Cardiac muscle cell (in vitro differentiated cells and primary cell): Measurements from ENCODE around the gene TMEM192. TPM values are rescaled to one million over a fixed set of nuclear protein-coding genes. Genes with fewer than 3 reads are reported as not detected.
"Not testable (repeated sequence)": the region's sequence is repeated elsewhere in the genome, so short reads cannot be mapped to it uniquely, and the experiment has no call there.

Experiments used
- DNase-seq, 2 donors: peaks; one replicate each; pipeline versions ENCODE4 v3.0.0 to v3.0.0-alpha.2; 2010 to 2017; ENCODE audit warnings: low read depth in 1 of 2, low spot score in 1 of 2
- H3K27ac ChIP-seq: fragments of 200-600 bp; sonication (generic); 2 replicates; pipeline ENCODE4 v1.5.1; 2016
- H3K27me3 ChIP-seq: fragments of 200-600 bp; sonication (generic); 2 replicates; pipeline ENCODE4 v1.6.0; 2016; ENCODE audit warnings: control low read depth
- H3K36me3 ChIP-seq: fragments of 200-600 bp; sonication (generic); 2 replicates; pipeline ENCODE4 v1.5.1; 2016; ENCODE audit warnings: control low read depth
- H3K4me1 ChIP-seq: fragments of 200-600 bp; sonication (generic); 2 replicates; pipeline ENCODE4 v1.8.1; 2017; ENCODE audit warnings: low read depth, mild to moderate bottlenecking, mixed run types
- H3K4me3 ChIP-seq: fragments of 200-600 bp; sonication (generic); 2 replicates; pipeline ENCODE4 v1.5.1; 2016; ENCODE audit warnings: mild to moderate bottlenecking
- H3K9me3 ChIP-seq: fragments of 200-600 bp; sonication (generic); 2 replicates; pipeline ENCODE4 v1.5.1; 2017; ENCODE audit warnings: low read depth, mild to moderate bottlenecking, control low read depth
- polyA plus RNA-seq: library from polyadenylated mRNA; unstranded; fragments of >200 nt; fragmentation: Nextera tagmentation; extraction: Ambion mirVana; gene quantifications from 2 replicates; pipeline ENCODE4 v1.2.1, GENCODE V29; 2016
- total RNA-seq: library from RNA; depleted of rRNA; stranded (reverse); fragments of >200 nt; gene quantifications from 2 replicates; pipeline ENCODE4 v1.2.3, GENCODE V29; 2016
- TF ChIP-seq, protein P1 (sequence below): IDR thresholded peaks from 2 replicates; pipeline ENCODE4 v1.5.1; 2012; ENCODE audit warnings: low read depth, mild to moderate bottlenecking, low read length

The TMEM192 gene
- total and polyA plus RNA-seq, 2 experiments from 2014 or later, result 7.7 to 14.0 TPM

DNA sequence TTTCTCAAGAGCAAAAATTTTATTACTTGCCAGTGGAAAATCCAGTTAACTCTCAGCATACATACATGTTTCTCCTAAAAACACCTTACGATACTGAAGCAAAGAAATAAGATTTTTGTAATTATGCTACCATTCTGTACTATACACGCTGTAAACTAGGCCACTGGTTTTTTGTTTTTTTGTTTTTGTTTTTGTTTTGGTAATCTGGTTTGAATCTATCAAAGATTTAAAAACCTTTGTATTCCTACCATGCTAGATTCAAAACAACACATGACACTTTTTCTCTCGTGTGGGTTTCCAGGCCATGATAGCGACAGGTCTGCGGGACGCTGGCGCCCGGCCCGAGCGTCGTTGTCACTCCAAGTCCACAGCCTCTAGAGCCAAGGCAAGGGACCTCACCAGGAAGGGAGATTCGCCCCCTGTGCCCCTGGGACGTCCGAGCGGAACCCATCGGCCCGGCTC lies 723 bp downstream of the TMEM192 start:
- peak overlapping the region; percentile 64 for H3K4me3 ChIP-seq
- DNase-seq, result no peak
- no peaks in the 10 kb centered on the region for H3K27me3 ChIP-seq
- H3K9me3 ChIP-seq, result no peaks in the 10 kb centered on the region
- H3K36me3 ChIP-seq, result no peaks in the 10 kb centered on the region
- H3K27ac ChIP-seq, result peak overlapping the region; percentile 93
- peaks cover 3% of the 10 kb centered on the region for H3K4me1 ChIP-seq
- TF ChIP-seq, protein P1, sequence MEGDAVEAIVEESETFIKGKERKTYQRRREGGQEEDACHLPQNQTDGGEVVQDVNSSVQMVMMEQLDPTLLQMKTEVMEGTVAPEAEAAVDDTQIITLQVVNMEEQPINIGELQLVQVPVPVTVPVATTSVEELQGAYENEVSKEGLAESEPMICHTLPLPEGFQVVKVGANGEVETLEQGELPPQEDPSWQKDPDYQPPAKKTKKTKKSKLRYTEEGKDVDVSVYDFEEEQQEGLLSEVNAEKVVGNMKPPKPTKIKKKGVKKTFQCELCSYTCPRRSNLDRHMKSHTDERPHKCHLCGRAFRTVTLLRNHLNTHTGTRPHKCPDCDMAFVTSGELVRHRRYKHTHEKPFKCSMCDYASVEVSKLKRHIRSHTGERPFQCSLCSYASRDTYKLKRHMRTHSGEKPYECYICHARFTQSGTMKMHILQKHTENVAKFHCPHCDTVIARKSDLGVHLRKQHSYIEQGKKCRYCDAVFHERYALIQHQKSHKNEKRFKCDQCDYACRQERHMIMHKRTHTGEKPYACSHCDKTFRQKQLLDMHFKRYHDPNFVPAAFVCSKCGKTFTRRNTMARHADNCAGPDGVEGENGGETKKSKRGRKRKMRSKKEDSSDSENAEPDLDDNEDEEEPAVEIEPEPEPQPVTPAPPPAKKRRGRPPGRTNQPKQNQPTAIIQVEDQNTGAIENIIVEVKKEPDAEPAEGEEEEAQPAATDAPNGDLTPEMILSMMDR, result no peak

DNA sequence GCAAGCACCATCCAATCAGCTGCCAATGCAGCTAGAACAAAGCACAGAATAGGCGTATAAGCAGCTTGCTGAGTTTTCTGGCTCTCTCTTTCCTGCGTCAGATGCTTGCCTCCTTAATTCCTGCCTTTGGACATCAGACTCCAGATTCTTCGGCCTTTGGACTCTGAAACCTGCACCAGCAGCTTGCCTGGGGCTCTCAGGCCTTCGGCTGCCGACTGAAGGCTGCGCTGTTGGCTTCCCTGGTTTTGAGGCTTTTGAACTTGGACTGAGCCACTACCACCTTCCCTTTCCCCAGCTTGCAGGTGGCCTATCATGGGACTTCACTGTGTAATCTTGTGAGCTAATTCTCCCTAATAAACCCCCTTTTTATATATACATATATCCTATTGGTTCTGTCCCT lies 6.1 kb downstream of the TMEM192 start:
- Histone ChIP-seq H3K36me3 (peaks cover 5% of the 10 kb centered on the region), H3K9me3 (no peaks in the 10 kb centered on the region), H3K4me1 (no peaks in the 10 kb centered on the region), H3K27ac (no peak overlapping the region), H3K27me3 (no peaks in the 10 kb centered on the region), H3K4me3 (no peak overlapping the region)
- TF ChIP-seq, protein P1, result no peak
- DNase-seq, result no peak

DNA sequence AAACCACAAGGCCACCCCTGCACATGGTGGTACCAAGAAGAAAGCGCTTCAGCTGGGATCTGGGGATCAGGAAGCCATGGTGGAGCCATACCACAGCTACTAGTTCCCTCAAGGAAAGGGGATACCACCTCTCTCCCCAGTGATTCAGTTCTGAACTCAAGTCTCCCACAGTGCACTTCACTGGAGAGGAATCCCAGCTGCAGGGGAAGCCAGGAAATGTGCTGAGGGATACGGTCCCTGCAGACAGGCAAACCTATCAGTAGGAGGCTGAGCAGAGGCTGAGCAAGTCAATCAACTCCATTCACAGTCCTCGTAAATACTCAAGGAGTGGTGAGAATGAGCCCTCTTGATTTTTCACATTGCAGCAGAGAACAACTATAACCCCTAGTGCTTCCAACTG lies 11.0 kb downstream of the TMEM192 start:
- no peaks in the 10 kb centered on the region for H3K9me3 ChIP-seq
- TF ChIP-seq, protein P1, result no peak
- H3K4me1 ChIP-seq, result no peaks in the 10 kb centered on the region
- H3K27ac ChIP-seq, result no peak overlapping the region
- H3K4me3 ChIP-seq, result no peak overlapping the region
- DNase-seq, result no peak
- H3K27me3 ChIP-seq, result no peaks in the 10 kb centered on the region
- H3K36me3 ChIP-seq, result peaks cover 8% of the 10 kb centered on the region

DNA sequence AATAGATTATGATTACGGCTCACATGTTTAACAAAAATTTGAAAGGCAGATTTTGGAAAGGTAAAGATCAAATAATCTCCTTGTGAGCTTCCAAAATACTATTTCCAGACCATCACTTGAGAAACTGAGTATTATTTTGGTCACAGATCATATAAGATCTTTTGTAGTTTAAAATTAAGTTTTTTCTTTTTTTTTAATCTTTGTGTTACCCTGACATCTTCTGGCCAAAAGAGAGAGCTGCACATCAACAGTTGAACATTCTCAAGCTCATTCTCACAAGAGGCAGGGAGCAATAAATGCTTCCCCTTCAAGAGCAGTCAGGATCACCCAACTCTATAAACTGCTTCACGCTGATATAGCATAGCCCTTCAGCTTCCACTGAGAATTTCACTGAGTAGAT lies 15.9 kb downstream of the TMEM192 start:
- no peaks in the 10 kb centered on the region for H3K27me3 ChIP-seq
- no peak overlapping the region for H3K27ac ChIP-seq
- H3K9me3 ChIP-seq, result no peaks in the 10 kb centered on the region
- no peaks in the 10 kb centered on the region for H3K4me1 ChIP-seq
- peak; percentile 43 to 49 for DNase-seq
- no peak overlapping the region for H3K4me3 ChIP-seq
- TF ChIP-seq, protein P1, result peak; percentile 62
- peaks cover 4% of the 10 kb centered on the region for H3K36me3 ChIP-seq

DNA sequence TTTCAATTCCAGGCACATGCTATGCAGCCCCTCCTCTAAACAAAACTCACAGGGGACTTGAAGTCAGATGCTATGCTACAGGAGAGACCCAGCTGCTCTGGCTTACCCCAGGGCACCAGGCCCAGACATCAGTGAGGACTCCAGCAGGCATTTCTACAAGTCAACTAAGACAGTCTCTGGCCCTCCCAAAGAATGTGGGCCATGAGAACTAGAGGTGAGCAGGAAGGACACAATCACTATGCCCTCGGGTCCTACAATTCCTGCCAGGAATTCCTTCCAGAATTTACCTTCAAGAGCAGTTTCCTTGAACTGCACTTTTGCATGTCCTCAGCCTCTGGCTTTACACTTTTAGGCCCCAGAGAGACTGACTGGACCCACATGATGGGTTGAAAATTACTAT lies 17.4 kb downstream of the TMEM192 start:
- H3K4me3 ChIP-seq, result no peak overlapping the region
- H3K27me3 ChIP-seq, result no peaks in the 10 kb centered on the region
- no peak overlapping the region for H3K27ac ChIP-seq
- H3K4me1 ChIP-seq, result no peaks in the 10 kb centered on the region
- no peaks in the 10 kb centered on the region for H3K9me3 ChIP-seq
- DNase-seq, result no peak
- TF ChIP-seq, protein P1, result no peak
- H3K36me3 ChIP-seq, result peaks cover 3% of the 10 kb centered on the region

DNA sequence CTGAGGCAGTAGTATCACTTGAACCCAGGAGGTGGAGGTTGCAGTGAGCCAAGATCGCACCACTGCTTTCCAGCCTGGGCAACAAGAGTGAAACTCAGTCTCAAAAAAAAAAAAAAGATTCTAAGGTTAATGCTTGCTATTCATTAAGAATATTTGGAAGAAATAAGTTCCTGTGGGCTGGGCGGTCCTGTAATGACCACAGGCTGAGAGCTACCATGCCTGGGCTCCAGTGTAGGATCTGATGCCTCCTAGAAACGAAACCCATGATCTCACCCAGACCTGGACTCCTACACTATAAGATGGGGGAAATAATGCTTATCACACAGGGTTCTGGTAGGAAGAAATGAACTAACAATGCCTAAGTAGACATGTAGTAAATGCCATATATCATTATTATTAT lies 17.8 kb downstream of the TMEM192 start:
- Histone ChIP-seq H3K27ac (no peak overlapping the region), H3K4me1 (no peaks in the 10 kb centered on the region), H3K36me3 (peaks cover 3% of the 10 kb centered on the region), H3K9me3 (no peaks in the 10 kb centered on the region), H3K4me3 (no peak overlapping the region), H3K27me3 (no peaks in the 10 kb centered on the region)
- TF ChIP-seq, protein P1, result no peak
- no peak for DNase-seq

DNA sequence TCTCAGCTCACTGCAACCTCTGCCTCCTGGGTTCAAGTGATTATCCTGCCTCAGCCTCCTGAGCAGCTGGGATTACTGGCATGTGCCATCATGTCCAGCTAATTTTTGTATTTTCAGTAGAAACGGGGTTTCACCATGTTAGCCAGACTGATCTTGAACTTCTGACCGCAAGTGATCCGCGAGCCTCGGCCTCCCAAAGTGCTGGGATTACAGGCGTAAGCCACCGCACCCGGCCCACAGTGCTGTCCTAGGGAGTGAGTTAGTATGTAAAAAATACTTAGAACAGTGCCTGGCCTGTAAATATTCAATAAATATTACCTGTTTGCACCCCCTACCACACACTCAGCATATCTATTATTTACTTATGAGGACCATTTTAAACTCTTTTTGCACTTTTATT lies 20.5 kb downstream of the TMEM192 start:
- H3K4me3 ChIP-seq, H3K9me3 ChIP-seq, H3K27ac ChIP-seq, H3K4me1 ChIP-seq, H3K27me3 ChIP-seq, H3K36me3 ChIP-seq, DNase-seq: not testable (repeated sequence)
